GM19324 (cell line): ENCODE measurements around the gene ITPR1.
"Not testable (repeated sequence)": the region's sequence is repeated elsewhere in the genome, so short reads cannot be mapped to it uniquely, and the experiment has no call there.

Experiments used
- ATAC-seq: cut with Tn5 transposase; IDR thresholded peaks from one replicate; pipeline ENCODE4 v1.9.1; 2021; ENCODE audit warnings: mild to moderate bottlenecking, moderate library complexity; ENCODE audit not compliant: unreplicated experiment, low FRiP score

Gene ITPR1

DNA sequence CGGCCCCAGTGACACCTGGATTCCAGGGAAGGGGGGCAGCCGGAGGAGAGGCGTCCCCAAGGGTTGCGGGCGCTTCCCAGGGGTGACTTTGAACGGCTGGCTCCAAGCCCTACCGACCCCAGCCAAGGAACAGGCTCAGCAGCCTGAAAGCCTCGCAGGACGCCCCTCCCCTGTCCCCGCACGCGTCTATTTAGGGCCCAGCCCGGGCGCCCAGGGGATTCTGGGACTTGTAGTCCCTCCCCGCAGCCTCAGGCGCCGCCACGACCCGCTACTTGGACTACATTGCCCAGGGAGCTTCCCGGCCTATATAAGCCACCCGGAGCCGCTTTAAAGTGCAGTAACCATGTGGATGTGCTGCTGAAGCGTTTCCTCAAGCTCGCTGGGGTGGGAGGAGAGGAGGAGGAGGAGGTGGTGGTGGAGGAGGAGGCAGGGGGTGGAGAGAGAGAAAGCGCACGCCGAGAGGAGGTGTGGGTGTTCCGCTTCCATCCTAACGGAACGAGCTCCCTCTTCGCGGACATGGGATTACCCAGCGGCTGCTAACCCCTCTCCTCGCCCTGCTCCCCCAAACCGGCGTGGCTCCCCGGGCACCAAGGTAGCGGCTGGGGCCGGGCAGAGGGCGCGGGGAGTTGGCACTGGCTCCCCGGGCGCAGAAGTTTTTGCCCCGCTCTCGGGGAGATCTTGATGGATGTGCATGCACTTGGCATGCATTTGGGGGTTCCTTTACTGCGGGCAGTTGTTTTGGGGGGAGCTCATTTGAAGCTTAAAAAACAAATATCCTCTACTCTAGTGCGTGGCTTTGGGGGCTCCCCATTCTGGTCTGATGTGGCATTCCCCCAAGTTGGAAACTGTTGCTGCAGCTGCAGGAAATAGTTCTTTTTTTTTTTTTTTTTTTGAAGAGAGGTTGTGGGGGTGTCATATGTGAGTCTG, at the start of gene ITPR1:
ITPR1 (plus strand) TSS at position 335 of the 927 bp plus-strand sequence. CDS start 23,144 bp downstream, outside the sequence.
- peak; percentile 96 for ATAC-seq

DNA sequence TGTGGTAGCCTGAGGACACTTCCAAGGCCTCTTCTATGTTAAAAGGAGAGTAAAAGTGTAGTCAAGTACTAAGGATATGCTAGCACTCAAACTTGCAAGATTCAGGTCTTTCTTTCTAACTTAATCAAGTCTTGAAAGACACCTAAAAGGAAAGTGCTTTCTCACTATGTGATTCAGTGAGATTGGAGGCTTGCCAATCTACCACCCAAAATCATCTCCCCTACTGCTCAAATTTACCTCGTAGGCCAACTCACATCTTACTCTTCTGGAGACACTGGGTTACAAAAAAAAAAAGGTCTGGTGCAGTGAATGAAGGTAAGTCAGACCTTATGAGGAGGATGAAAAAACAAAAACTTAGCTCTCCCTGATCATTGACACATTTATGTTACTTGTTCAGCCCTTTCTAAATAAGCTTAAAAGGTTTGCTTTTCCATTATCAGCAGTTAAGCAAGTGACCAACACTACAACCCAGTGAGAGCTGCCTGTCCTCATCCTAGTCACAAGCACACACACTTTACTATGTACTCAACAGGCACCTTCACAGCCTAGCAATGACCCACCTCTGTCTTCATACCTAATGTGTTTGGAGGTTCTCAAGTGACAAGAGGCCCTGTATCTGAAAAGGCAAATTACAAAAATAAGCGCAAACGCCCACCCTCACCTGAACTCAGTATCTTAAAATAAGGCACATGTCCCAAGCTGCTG, 45.7 kb upstream of the ITPR1 start:
- no peak for ATAC-seq

DNA sequence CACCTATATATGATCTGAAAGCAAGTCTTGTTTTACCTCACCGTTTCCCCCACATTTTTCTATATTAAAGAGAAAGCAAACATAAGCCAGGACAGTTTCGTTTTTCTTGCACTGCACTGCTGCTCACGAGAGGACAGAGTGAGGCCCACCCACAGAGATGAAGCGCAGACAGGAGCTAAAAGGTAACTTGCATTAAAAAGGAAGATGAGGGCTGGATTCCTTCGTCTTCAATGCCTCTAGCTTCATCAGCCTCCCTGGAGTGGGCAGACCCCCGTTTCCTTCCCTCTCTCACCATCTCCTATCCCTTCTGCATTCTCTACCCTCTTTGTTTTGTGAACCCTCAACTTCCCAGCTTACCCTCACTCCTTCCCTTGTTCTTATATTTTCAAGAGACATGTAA, 45.0 kb upstream of the ITPR1 start:
- no peak for ATAC-seq

GRCh38 chr3:4449043-4449805, 43.9 kb upstream of the ITPR1 start:
- no peak for ATAC-seq

DNA sequence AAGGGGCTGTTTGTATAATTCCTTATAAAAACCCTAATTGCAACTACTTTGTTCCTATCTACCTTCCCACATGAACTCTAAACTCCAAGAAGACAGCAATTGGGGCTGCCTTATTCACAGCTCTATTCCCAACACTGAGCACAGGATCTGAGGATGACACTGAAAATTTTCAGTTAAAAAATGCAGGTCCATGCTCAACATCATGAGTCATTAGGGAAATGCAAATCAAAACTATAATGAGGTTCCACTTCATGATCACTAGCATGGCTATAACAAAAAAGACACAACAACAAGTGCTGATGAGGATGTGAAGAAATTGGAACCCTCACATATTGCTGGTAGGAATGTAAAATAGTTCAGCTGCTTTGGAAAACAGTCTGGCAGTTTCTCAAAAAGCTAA, 39.0 kb upstream of the ITPR1 start:
- ATAC-seq, result no peak

DNA sequence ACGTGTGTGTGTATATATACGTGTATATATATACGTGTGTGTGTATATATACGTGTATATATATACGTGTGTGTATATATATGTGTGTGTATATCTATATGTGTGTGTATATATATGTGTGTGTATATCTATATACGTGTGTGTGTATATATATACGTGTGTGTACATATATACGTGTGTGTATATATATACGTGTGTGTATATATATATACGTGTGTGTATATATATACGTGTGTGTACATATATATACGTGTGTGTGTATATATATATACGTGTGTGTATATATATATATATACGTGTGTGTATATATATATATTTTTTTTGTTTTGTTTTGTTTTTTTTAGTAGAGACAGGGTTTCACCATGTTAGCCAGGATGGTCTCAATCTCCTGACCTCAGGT, 36.4 kb upstream of the ITPR1 start:
- ATAC-seq, result not testable (repeated sequence)

DNA sequence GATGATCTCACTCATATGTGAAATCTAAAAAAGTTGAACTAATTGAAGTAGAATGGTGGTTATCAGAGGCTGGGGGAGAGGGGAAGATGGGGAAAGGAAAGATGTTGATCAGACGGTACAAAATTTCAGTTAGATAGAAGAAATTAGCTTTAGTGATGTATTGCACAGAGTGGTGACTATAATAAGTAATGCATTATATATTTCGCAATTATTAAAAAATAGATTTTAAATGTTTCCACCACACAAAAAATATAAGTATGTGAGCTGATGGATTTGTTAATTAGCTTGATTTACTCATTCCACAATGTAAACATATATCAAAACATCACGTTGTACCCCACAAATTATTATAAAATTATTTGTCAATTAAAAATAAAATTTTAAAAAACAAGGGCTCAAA, 34.2 kb upstream of the ITPR1 start:
- ATAC-seq, result no peak

- ATAC-seq, result no peak
These were observed 32.8 kb upstream of the ITPR1 start for GRCh38 chr3:4460334-4460733.

GRCh38 chr3:4461468-4462090, 31.6 kb upstream of the ITPR1 start:
- no peak for ATAC-seq

GRCh38 chr3:4462369-4463040, 30.6 kb upstream of the ITPR1 start:
- ATAC-seq, result no peak

DNA sequence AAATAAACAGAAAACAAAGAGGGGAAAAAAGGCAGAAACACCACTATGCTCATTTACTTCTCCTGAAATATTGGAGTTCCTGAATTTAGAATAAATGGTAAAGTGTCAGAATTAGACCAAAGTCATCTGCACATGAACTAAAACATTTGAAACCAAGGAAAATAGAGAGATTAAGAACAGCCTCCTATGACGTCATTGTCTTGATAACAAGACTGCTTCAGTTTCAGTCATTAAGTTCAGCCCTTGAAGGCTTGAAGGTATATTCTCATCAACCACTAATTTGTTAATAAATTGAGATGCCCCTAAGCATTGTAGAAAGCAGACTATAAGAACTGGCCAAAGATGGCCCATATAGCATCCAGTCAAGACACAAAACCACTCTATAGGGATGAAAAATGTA, 28.6 kb upstream of the ITPR1 start:
- no peak for ATAC-seq

GRCh38 chr3:4466741-4467521, 26.2 kb upstream of the ITPR1 start, which contains the start of gene SUMF1:
Gene SUMF1 (minus strand): TSS chr3:4467269. CDS start chr3:4467245, 24 bp downstream.
- peak; percentile 100 for ATAC-seq

DNA sequence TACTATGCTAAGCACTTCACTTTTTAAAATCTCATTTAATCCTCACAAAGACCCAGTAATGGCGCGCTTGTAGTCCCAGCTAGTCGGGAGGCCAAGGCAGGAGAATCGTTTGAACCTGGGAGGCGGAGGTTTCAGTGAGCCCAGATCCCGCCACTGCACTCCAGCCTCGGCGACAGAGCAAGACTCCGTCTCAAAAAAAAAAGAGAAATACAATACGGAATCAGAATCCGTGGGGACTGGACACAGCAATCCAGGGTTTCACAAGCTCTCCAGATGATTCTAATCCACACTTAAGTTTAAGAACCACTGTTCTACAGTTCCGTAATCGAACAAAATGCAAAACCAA, 25.7 kb upstream of the ITPR1 start:
- no peak for ATAC-seq

DNA sequence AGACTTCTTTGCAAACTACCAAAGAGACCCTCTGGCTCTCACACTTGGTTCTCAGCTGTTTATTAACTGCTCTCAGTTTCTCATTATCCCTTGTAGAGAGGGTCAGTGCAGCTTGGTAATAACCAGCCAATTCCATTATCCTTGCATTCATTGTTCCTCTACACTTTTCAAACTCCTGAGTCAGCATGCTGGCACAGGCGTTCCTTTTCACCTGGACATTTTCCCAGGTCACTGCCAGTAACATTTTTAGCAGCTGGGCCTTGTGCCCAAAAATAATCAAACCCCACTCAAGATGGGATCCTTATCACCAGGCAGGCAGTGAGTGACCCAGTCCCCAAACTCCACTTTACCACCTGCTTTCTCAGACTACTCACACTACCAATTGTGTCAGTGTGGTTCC, 21.2 kb upstream of the ITPR1 start:
- no peak for ATAC-seq

- no peak for ATAC-seq
These were observed 20.8 kb upstream of the ITPR1 start for GRCh38 chr3:4472312-4472711.

DNA sequence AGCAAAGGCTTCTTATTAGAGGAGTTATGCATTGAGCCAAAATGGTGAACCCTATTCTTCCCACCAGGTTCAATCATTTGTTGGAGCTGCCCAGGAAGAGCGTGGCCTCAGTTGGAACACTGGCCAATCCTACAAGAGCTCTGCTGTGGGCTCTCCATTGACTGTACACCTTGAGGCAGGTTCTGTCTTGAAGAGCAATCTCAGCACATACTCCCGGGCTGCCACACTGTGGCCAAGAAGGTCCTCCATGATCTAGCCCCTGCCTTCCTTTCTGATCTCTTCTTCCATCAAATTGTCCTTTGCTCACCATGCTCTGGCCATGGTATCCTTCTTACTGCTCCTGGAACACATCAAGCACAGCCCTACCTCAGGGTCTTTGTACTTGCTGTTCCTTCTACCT, 20.4 kb upstream of the ITPR1 start:
- ATAC-seq, result no peak

DNA sequence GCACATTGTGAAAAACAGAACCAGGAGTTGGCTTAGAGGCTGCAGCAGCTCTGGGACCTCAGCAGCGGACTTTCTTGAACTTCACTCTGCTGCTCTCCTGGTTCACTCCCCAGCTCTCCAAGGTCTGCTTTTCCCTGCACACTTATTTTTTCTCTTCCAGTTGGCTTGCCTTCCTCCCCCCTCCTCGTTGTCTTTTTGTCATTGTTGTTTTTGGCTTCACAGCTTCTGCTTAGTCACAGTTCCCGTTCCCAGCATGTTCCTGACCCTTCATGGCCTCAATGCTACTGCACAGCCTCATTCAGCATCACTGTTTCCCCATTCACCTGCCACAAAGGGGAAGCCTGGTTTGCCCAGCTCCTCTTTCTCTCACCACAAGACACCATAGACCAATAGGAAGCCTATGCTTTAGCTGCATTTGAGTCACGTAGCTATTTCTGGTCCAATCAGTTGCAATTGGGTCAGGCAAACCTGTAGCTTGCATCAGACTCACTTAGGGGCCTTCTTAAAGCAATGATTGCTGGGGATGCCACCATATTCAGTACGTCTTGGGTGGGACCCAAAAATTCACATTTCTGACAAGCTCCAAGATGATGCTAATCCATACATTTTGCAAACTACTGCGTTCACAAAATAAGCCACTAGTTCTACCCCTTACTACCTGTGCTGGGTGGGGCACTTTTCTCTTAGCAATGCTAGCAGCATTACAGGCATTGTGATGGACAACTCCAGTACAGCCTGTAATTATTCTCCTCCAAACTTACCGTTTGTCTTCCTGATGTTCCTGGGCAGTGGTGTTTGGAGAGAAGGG, 18.3 kb upstream of the ITPR1 start:
- ATAC-seq, result no peak

DNA sequence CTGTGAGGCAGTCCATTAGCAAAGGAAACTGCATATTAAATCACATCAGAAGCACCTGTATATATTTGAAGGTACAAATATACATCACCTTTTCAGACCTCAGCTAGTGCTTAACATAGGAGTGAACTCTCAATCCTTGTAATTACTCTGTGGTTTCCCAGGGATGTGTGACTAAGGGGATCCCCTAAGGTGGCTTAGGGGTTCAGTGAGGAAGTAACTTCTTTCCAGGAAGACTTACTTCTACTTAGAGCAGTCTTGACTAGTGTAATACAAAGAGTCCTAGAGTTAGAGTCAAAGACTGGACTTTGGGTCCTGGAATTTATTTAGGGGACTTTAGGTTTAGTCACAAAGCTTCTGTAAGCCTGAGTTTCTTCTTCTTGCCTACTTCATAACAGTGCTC, 17.3 kb upstream of the ITPR1 start:
- no peak for ATAC-seq
